BJ (cell line): Measurements from ENCODE around the gene TGFA. TPM values are rescaled to one million over a fixed set of nuclear protein-coding genes. Genes with fewer than 3 reads are reported as not detected.

Experiments
- CTCF ChIA-PET: fragments of 350-600 bp; formaldehyde crosslinking; extraction: SDS; loops from one replicate; lab custom pipeline; 2021; ENCODE audit warnings: antibody characterized with exemption, inconsistent platforms; lab: Yijun Ruan, JAX
- POLR2A ChIA-PET: fragments of 300-600 bp; sonication (Branson Sonifier 250); formaldehyde crosslinking; extraction: SDS; loops from one replicate; lab custom pipeline; 2021; ENCODE audit warnings: antibody characterized with exemption; lab: Charles Lee
- DNase-seq: peaks from one replicate; pipeline ENCODE4 v3.0.0-alpha.2; 2011; ENCODE audit warnings: low read depth
- H3K27me3 ChIP-seq: 2 replicates; pipeline ENCODE4 v1.6.0; 2011; ENCODE audit warnings: low read length; ENCODE audit not compliant: control insufficient read depth, insufficient read depth
- H3K36me3 ChIP-seq: 2 replicates; pipeline ENCODE4 v1.5.1; 2011; ENCODE audit warnings: low read length; ENCODE audit not compliant: control insufficient read depth, insufficient read depth
- H3K4me3 ChIP-seq: 2 replicates; pipeline ENCODE4 v1.5.1; 2011; ENCODE audit warnings: low read depth, mild to moderate bottlenecking, control low read depth, low read length
- polyA minus RNA-seq: library from RNA; depleted of rRNA, polyadenylated mRNA; stranded (reverse); fragments of >200 nt; gene quantifications from 2 replicates; pipeline ENCODE4 v1.2.3, GENCODE V29; 2011; rRNA and poly(A)+ RNA removed
- polyA plus RNA-seq: library from polyadenylated mRNA; depleted of rRNA; stranded (reverse); fragments of >200 nt; gene quantifications from 2 replicates; pipeline ENCODE4 v1.2.3, GENCODE V29; 2011; rRNA removed
- TF ChIP-seq, protein P1 (sequence below): IDR thresholded peaks from 2 replicates; pipeline ENCODE4 v1.5.1; 2011; ENCODE audit warnings: low read depth, mild to moderate bottlenecking, control low read depth, inconsistent platforms, low read length, moderate library complexity; ENCODE audit not compliant: insufficient read depth

The TGFA gene
- 0.06 and 0.13 TPM in 2 replicates for polyA plus RNA-seq
- 0.38 TPM in 1 of 2 replicates, not detected in the other for polyA minus RNA-seq

GRCh38 chr2:70553584-70554337 lies at the start of gene TGFA:
Gene TGFA (minus strand): TSS chr2:70553826. CDS start chr2:70553767, 59 bp downstream.
- H3K4me3 ChIP-seq: peak within 1 kb of the TSS; percentile 58
- H3K27me3 ChIP-seq: peaks cover 15% of the 10 kb centered on the region
- ChIA-PET POLR2A (no interaction called here), CTCF (interaction anchor here (1.4 kb wide), 1 partner anchor 66 kb away, joined by 3 read pairs; no protein-coding TSS in a partner anchor)
- TF ChIP-seq, protein P1, sequence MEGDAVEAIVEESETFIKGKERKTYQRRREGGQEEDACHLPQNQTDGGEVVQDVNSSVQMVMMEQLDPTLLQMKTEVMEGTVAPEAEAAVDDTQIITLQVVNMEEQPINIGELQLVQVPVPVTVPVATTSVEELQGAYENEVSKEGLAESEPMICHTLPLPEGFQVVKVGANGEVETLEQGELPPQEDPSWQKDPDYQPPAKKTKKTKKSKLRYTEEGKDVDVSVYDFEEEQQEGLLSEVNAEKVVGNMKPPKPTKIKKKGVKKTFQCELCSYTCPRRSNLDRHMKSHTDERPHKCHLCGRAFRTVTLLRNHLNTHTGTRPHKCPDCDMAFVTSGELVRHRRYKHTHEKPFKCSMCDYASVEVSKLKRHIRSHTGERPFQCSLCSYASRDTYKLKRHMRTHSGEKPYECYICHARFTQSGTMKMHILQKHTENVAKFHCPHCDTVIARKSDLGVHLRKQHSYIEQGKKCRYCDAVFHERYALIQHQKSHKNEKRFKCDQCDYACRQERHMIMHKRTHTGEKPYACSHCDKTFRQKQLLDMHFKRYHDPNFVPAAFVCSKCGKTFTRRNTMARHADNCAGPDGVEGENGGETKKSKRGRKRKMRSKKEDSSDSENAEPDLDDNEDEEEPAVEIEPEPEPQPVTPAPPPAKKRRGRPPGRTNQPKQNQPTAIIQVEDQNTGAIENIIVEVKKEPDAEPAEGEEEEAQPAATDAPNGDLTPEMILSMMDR: peak; percentile 74; the same call in 1 of the 2 replicates
- no peaks in the 10 kb centered on the region for H3K36me3 ChIP-seq
- no peak for DNase-seq

GRCh38 chr2:70603066-70603465 lies 49.4 kb upstream of the TGFA start:
- CTCF ChIA-PET: no interaction called here
- POLR2A ChIA-PET: no interaction called here

GRCh38 chr2:70598197-70598596 lies 44.6 kb upstream of the TGFA start:
- Histone ChIP-seq H3K4me3 (no peak overlapping the region), H3K27me3 (no peaks in the 10 kb centered on the region), H3K36me3 (no peaks in the 10 kb centered on the region)
- TF ChIP-seq, protein P1: no peak
- DNase-seq: no peak
- POLR2A ChIA-PET: no interaction called here
- CTCF ChIA-PET: no interaction called here

More at GRCh38 chr2:70603066-70603465, 49.4 kb upstream of the TGFA start:
- no peak overlapping the region for H3K4me3 ChIP-seq
- TF ChIP-seq, protein P1: no peak
- no peak for DNase-seq
- peaks cover 3% of the 10 kb centered on the region for H3K27me3 ChIP-seq
- no peaks in the 10 kb centered on the region for H3K36me3 ChIP-seq

GRCh38 chr2:70596739-70597138 lies 43.1 kb upstream of the TGFA start:
- POLR2A ChIA-PET: interaction anchor here (0.6 kb wide), 1 partner anchor 181 kb away, joined by 3 read pairs; no protein-coding TSS in a partner anchor
- TF ChIP-seq, protein P1: no peak
- H3K36me3 ChIP-seq: no peaks in the 10 kb centered on the region
- H3K4me3 ChIP-seq: no peak overlapping the region
- no peak for DNase-seq
- CTCF ChIA-PET: interaction anchor here (1.1 kb wide), 1 partner anchor 20 kb away, joined by 4 read pairs; no protein-coding TSS in a partner anchor
- no peaks in the 10 kb centered on the region for H3K27me3 ChIP-seq

DNA sequence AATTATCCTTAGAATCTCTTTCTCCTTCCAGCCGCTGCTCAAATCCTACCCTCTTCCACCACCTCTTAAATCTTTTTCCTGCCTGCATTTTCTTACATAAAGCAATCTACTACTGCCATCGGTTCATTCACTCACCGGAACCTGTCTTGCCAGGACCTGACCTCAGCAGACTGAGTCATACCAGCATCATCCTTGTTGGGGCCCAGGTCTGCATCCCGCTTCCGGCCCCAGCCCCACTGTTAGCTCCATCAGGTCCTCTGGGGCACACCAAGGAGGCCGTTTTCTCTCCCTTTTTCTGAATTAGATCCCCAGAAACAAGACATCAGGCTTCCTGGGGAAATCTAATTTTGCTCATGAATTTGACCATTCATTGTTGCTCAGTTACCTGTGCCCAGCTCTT lies 42.7 kb upstream of the TGFA start:
- Histone ChIP-seq H3K36me3 (no peaks in the 10 kb centered on the region), H3K27me3 (no peaks in the 10 kb centered on the region), H3K4me3 (no peak overlapping the region)
- POLR2A ChIA-PET: no interaction called here
- CTCF ChIA-PET: no interaction called here
- TF ChIP-seq, protein P1: no peak
- no peak for DNase-seq
